ENCODE measurements around the gene TMEM163.

GRCh38 chr2:134451347-134451630, 267.5 kb downstream of the TMEM163 start:
- no peak for TF ChIP-seq GATA3 (IDR thresholded peaks at IDR 0.05; ENCODE audit: low read depth, low read length)
- no peak for TF ChIP-seq GATA2 (IDR thresholded peaks at IDR 0.05; ENCODE audit: low read depth, low read length)
